HEK293 (cell line): Measurements from ENCODE around the gene IL6R.

Source experiments
- EGR2 ChIP-seq: fragments of 450-650 bp; formaldehyde crosslinking; IDR thresholded peaks from 2 replicates; pipeline ENCODE4 v1.5.1; 2016; ENCODE audit warnings: low read depth, missing biosample characterization, missing genetic modification characterization
- KLF7 ChIP-seq: fragments of 450-650 bp; formaldehyde crosslinking; IDR thresholded peaks from 2 replicates; pipeline ENCODE4 v1.5.1; 2016; ENCODE audit warnings: missing biosample characterization, missing genetic modification characterization, borderline replicate concordance
- TCF7L2 ChIP-seq: IDR thresholded peaks from 2 replicates; pipeline ENCODE4 v1.6.1; 2011; ENCODE audit warnings: low read depth, mild to moderate bottlenecking, inconsistent platforms, low read length, moderate library complexity, borderline replicate concordance
- TRIM28 ChIP-seq: IDR thresholded peaks from 2 replicates; pipeline ENCODE4 v1.6.1; 2011; ENCODE audit warnings: low read length, control low read depth, borderline replicate concordance
- ZBTB17 ChIP-seq: fragments of 450-650 bp; formaldehyde crosslinking; IDR thresholded peaks from 2 replicates; pipeline ENCODE4 v1.5.1; 2016; ENCODE audit warnings: missing biosample characterization, missing genetic modification characterization
- ZBTB8A ChIP-seq: fragments of 450-650 bp; formaldehyde crosslinking; IDR thresholded peaks from 2 replicates; pipeline ENCODE4 v1.5.1; 2016; ENCODE audit warnings: missing biosample characterization, missing genetic modification characterization
- ZFP41 ChIP-seq: fragments of 450-650 bp; formaldehyde crosslinking; IDR thresholded peaks from 2 replicates; pipeline ENCODE4 v1.5.1; 2016; ENCODE audit warnings: missing biosample characterization, missing genetic modification characterization, borderline replicate concordance
- ZIC2 ChIP-seq: fragments of 450-650 bp; formaldehyde crosslinking; IDR thresholded peaks from 2 replicates; pipeline ENCODE4 v1.5.1; 2016; ENCODE audit warnings: missing biosample characterization, missing genetic modification characterization
- ZNF146 ChIP-seq: fragments of 450-650 bp; formaldehyde crosslinking; IDR thresholded peaks from 2 replicates; pipeline ENCODE4 v1.5.1; 2016; ENCODE audit warnings: missing biosample characterization, missing genetic modification characterization
- ZNF202 ChIP-seq: fragments of 450-650 bp; formaldehyde crosslinking; IDR thresholded peaks from 2 replicates; pipeline ENCODE4 v1.5.1; 2016; ENCODE audit warnings: missing biosample characterization, missing genetic modification characterization, borderline replicate concordance
- ZNF211 ChIP-seq: fragments of 450-650 bp; formaldehyde crosslinking; IDR thresholded peaks from 2 replicates; pipeline ENCODE4 v1.5.1; 2016; ENCODE audit warnings: low read depth, missing biosample characterization, missing genetic modification characterization
- ZNF221 ChIP-seq: fragments of 450-650 bp; formaldehyde crosslinking; IDR thresholded peaks from 2 replicates; pipeline ENCODE4 v1.5.1; 2017; ENCODE audit warnings: missing biosample characterization, missing genetic modification characterization, borderline replicate concordance
- ZNF324 ChIP-seq: fragments of 450-650 bp; formaldehyde crosslinking; IDR thresholded peaks from 2 replicates; pipeline ENCODE4 v1.5.1; 2016; ENCODE audit warnings: missing biosample characterization, missing genetic modification characterization
- ZNF354C ChIP-seq: fragments of 450-650 bp; formaldehyde crosslinking; IDR thresholded peaks from 2 replicates; pipeline ENCODE4 v1.5.1; 2016; ENCODE audit warnings: missing biosample characterization, missing genetic modification characterization, low read depth, borderline replicate concordance
- ZNF514 ChIP-seq: fragments of 450-650 bp; formaldehyde crosslinking; IDR thresholded peaks from 2 replicates; pipeline ENCODE4 v1.5.1; 2016; ENCODE audit warnings: missing biosample characterization, missing genetic modification characterization
- ZNF549 ChIP-seq: fragments of 450-650 bp; IDR thresholded peaks from 2 replicates; pipeline ENCODE4 v1.5.1; 2018; ENCODE audit warnings: missing biosample characterization, missing genetic modification characterization, mild to moderate bottlenecking, inconsistent platforms, moderate library complexity
- ZNF555 ChIP-seq: fragments of 450-650 bp; formaldehyde crosslinking; conservative IDR thresholded peaks from 2 replicates; pipeline ENCODE4 v1.5.1; 2017; ENCODE audit warnings: missing biosample characterization, mild to moderate bottlenecking, missing genetic modification characterization, inconsistent platforms
- ZNF560 ChIP-seq: fragments of 450-650 bp; formaldehyde crosslinking; IDR thresholded peaks from 2 replicates; pipeline ENCODE4 v1.5.1; 2017; ENCODE audit warnings: missing biosample characterization, missing genetic modification characterization, borderline replicate concordance
- ZNF658 ChIP-seq: fragments of 450-650 bp; formaldehyde crosslinking; IDR thresholded peaks from 2 replicates; pipeline ENCODE4; 2016; ENCODE audit warnings: missing biosample characterization, missing genetic modification characterization
- ZNF660 ChIP-seq: fragments of 450-650 bp; IDR thresholded peaks from 2 replicates; pipeline ENCODE4 v1.5.1; 2018; ENCODE audit warnings: missing biosample characterization, mild to moderate bottlenecking, missing genetic modification characterization
- ZNF837 ChIP-seq: fragments of 450-650 bp; formaldehyde crosslinking; IDR thresholded peaks from 2 replicates; pipeline ENCODE4 v1.5.1; 2016; ENCODE audit warnings: missing biosample characterization, missing genetic modification characterization
- ZNF843 ChIP-seq: fragments of 450-650 bp; formaldehyde crosslinking; IDR thresholded peaks from 2 replicates; pipeline ENCODE4 v1.5.1; 2016; ENCODE audit warnings: missing biosample characterization, missing genetic modification characterization
- TF ChIP-seq, protein P1 (sequence below): fragments of 450-650 bp; formaldehyde crosslinking; IDR thresholded peaks from 2 replicates; pipeline ENCODE4 v1.5.1; 2016; ENCODE audit warnings: missing biosample characterization, missing genetic modification characterization
- TF ChIP-seq, protein P2 (sequence below): IDR thresholded peaks from 2 replicates; pipeline ENCODE4 v1.6.1; 2011; ENCODE audit warnings: mild to moderate bottlenecking, low read depth, low read length, borderline replicate concordance
- TF ChIP-seq, protein P3 (sequence below): fragments of 450-650 bp; formaldehyde crosslinking; IDR thresholded peaks from 2 replicates; pipeline ENCODE4 v1.5.1; 2017; ENCODE audit warnings: missing biosample characterization, missing genetic modification characterization
- TF ChIP-seq, protein P4 (sequence below): fragments of 450-650 bp; formaldehyde crosslinking; IDR thresholded peaks from 2 replicates; pipeline ENCODE4 v1.5.1; 2016; ENCODE audit warnings: missing biosample characterization, missing genetic modification characterization
- TF ChIP-seq, protein P5 (sequence below): fragments of 450-650 bp; formaldehyde crosslinking; IDR thresholded peaks from 2 replicates; pipeline ENCODE4; 2016; ENCODE audit warnings: missing biosample characterization, missing genetic modification characterization
- TF ChIP-seq, protein P6 (sequence below): fragments of 450-650 bp; formaldehyde crosslinking; IDR thresholded peaks from 2 replicates; pipeline ENCODE4 v1.5.1; 2016; ENCODE audit warnings: missing biosample characterization, missing genetic modification characterization, borderline replicate concordance

The IL6R gene

DNA sequence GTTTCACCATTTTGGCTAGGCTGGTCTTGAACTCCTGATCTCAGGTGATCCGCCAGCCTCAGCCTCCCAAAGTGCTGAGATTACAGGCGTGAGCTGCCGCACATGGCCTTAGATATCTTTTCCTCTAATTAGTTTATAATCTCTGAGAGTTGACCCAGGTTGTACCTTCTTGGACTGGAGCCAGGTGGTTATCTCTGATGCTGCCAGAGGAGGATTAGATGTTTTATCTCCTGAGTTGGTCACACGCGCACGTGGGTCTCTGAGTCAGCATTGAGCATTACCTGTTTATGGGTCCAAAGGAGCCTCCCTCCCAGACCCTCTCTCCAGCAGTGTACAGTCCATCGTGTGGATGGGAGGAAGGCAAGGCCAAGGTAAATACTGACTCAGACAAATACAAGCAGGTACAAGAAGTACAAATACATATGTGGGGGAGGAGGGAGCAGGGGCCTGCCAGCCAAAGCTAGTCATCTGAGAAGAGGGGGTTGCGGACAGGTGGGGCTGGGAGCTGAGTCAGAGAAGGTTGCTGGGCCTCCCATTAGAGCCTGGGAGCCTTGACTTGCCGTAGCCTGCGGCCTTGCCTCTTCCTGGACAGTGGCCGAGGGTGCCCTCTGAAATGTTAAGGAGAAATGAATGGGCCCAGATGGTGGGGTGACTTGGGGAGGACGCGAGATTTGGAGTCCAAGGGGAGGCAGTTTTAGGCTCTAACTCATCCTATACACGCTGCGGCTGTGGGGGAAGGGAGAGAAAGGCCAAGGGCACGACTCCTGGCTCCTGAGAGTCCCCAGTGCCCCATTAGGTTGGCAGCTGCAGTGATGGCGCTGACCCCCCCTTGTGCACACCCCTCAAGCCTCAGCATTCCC, 13.1 kb downstream of the IL6R start (continued):
- TF ChIP-seq, protein P1, sequence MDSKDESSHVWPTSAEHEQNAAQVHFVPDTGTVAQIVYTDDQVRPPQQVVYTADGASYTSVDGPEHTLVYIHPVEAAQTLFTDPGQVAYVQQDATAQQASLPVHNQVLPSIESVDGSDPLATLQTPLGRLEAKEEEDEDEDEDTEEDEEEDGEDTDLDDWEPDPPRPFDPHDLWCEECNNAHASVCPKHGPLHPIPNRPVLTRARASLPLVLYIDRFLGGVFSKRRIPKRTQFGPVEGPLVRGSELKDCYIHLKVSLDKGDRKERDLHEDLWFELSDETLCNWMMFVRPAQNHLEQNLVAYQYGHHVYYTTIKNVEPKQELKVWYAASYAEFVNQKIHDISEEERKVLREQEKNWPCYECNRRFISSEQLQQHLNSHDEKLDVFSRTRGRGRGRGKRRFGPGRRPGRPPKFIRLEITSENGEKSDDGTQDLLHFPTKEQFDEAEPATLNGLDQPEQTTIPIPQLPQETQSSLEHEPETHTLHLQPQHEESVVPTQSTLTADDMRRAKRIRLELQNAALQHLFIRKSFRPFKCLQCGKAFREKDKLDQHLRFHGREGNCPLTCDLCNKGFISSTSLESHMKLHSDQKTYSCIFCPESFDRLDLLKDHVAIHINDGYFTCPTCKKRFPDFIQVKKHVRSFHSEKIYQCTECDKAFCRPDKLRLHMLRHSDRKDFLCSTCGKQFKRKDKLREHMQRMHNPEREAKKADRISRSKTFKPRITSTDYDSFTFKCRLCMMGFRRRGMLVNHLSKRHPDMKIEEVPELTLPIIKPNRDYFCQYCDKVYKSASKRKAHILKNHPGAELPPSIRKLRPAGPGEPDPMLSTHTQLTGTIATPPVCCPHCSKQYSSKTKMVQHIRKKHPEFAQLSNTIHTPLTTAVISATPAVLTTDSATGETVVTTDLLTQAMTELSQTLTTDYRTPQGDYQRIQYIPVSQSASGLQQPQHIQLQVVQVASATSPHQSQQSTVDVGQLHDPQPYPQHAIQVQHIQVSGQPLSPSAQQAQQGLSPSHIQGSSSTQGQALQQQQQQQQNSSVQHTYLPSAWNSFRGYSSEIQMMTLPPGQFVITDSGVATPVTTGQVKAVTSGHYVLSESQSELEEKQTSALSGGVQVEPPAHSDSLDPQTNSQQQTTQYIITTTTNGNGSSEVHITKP (tag by site-specific recombination) = peak; percentile 68
- TF ChIP-seq ZNF324 (tag by site-specific recombination) (no peak; the same call in 1 of the 2 replicates), TCF7L2 (no peak), ZNF555 (no peak), ZIC2 (tag by site-specific recombination) (no peak), KLF7 (tag by site-specific recombination) (no peak), ZNF202 (tag by site-specific recombination) (no peak), ZNF658 (tag by site-specific recombination) (no peak), ZNF146 (tag by site-specific recombination) (no peak), ZNF660 (no peak), ZNF560 (no peak), ZBTB8A (tag by site-specific recombination) (no peak), ZNF211 (tag by site-specific recombination) (no peak), EGR2 (tag by site-specific recombination) (peak; percentile 56), ZBTB17 (tag by site-specific recombination) (peak; percentile 13; the same call in 1 of the 2 replicates), ZNF549 (no peak), ZNF354C (no peak), ZNF843 (peak; percentile 63; the same call in 1 of the 2 replicates), ZNF221 (tag by site-specific recombination) (no peak), ZNF837 (tag by site-specific recombination) (no peak), TRIM28 (peak; percentile 60; the same call in 1 of the 2 replicates), ZNF514 (tag by site-specific recombination) (no peak), ZFP41 (tag by site-specific recombination) (no peak)
- TF ChIP-seq, protein P2, sequence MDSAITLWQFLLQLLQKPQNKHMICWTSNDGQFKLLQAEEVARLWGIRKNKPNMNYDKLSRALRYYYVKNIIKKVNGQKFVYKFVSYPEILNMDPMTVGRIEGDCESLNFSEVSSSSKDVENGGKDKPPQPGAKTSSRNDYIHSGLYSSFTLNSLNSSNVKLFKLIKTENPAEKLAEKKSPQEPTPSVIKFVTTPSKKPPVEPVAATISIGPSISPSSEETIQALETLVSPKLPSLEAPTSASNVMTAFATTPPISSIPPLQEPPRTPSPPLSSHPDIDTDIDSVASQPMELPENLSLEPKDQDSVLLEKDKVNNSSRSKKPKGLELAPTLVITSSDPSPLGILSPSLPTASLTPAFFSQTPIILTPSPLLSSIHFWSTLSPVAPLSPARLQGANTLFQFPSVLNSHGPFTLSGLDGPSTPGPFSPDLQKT = no peak
- TF ChIP-seq, protein P3, sequence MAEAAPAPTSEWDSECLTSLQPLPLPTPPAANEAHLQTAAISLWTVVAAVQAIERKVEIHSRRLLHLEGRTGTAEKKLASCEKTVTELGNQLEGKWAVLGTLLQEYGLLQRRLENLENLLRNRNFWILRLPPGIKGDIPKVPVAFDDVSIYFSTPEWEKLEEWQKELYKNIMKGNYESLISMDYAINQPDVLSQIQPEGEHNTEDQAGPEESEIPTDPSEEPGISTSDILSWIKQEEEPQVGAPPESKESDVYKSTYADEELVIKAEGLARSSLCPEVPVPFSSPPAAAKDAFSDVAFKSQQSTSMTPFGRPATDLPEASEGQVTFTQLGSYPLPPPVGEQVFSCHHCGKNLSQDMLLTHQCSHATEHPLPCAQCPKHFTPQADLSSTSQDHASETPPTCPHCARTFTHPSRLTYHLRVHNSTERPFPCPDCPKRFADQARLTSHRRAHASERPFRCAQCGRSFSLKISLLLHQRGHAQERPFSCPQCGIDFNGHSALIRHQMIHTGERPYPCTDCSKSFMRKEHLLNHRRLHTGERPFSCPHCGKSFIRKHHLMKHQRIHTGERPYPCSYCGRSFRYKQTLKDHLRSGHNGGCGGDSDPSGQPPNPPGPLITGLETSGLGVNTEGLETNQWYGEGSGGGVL (tag by site-specific recombination) = peak; percentile 94
- TF ChIP-seq, protein P4, sequence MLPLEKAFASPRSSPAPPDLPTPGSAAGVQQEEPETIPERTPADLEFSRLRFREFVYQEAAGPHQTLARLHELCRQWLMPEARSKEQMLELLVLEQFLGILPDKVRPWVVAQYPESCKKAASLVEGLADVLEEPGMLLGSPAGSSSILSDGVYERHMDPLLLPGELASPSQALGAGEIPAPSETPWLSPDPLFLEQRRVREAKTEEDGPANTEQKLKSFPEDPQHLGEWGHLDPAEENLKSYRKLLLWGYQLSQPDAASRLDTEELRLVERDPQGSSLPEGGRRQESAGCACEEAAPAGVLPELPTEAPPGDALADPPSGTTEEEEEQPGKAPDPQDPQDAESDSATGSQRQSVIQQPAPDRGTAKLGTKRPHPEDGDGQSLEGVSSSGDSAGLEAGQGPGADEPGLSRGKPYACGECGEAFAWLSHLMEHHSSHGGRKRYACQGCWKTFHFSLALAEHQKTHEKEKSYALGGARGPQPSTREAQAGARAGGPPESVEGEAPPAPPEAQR = no peak
- TF ChIP-seq, protein P5, sequence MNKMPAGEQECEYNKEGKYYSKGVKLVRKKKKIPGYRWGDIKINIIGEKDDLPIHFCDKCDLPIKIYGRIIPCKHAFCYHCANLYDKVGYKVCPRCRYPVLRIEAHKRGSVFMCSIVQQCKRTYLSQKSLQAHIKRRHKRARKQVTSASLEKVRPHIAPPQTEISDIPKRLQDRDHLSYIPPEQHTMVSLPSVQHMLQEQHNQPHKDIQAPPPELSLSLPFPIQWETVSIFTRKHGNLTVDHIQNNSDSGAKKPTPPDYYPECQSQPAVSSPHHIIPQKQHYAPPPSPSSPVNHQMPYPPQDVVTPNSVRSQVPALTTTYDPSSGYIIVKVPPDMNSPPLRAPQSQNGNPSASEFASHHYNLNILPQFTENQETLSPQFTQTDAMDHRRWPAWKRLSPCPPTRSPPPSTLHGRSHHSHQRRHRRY (tag by site-specific recombination) = no peak
- TF ChIP-seq, protein P6, sequence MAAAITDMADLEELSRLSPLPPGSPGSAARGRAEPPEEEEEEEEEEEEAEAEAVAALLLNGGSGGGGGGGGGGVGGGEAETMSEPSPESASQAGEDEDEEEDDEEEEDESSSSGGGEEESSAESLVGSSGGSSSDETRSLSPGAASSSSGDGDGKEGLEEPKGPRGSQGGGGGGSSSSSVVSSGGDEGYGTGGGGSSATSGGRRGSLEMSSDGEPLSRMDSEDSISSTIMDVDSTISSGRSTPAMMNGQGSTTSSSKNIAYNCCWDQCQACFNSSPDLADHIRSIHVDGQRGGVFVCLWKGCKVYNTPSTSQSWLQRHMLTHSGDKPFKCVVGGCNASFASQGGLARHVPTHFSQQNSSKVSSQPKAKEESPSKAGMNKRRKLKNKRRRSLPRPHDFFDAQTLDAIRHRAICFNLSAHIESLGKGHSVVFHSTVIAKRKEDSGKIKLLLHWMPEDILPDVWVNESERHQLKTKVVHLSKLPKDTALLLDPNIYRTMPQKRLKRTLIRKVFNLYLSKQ = no peak
